Activated T-cell treated with anti-CD3 and anti-CD28 coated beads for 48 hours (primary cell): ENCODE data around the gene OR52E8.

Experiments
- DNase-seq: peaks from one replicate; pipeline ENCODE4 v3.0.0-alpha.2; 2020; ENCODE audit warnings: low read depth

The OR52E8 gene

GRCh38 chr11:5857590-5857989 lies at the start of gene OR52E8:
TSS of gene OR52E8 (minus strand) at chr11:5857690. CDS start at chr11:5857690, 0 bp downstream.
- no peak for DNase-seq

GRCh38 chr11:5899534-5899933 lies 42.0 kb upstream of the OR52E8 start:
- no peak for DNase-seq

- no peak for DNase-seq
These were observed 35.4 kb upstream of the OR52E8 start, which contains the start of gene OR52E5 for GRCh38 chr11:5892908-5893307. TSS of gene OR52E5 (plus strand) at chr11:5893208. CDS start at chr11:5900777, 7,569 bp downstream.

- no peak for DNase-seq
These were observed 33.8 kb upstream of the OR52E8 start for GRCh38 chr11:5891216-5891800.

DNA sequence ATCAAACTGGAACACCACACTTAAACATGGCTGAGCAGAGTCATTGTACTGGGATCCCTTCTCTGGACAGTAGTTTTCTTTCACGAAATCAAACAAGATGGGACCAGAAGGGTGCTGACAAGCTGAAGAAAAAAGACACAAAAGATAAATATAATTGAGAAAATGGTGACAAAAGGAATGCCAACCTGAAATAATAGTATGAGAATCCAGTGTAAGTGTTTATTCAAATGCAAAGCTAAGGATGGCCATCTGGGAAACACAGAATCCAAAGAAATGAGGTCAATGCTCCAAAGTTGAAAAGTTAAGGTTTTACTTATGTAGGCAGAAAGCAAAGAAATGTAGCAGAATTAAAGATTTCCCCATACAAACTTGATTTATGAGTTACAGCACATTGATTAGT lies 30.2 kb upstream of the OR52E8 start:
- DNase-seq, result no peak

- DNase-seq, result no peak
These were observed 29.7 kb upstream of the OR52E8 start for GRCh38 chr11:5887172-5887571.

DNA sequence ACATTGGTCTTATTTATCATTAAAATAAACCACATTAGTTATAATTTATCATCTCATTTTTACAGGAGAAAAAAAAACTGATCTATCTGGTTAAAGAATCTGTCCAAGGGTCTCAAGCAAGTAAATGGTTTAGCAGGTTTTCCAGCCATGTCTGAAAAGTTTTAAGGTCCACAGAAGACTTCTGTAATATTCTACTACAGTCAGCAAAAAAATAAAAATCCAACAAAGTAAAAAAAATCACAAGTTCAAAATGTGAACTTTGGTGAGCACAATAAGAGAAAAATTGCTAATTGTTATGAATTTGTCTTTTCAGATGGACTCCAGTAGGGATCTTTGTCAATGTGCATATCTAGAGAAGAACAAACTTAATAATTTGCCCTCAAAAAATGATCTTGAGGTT lies 24.3 kb upstream of the OR52E8 start:
- no peak for DNase-seq

- DNase-seq, result no peak
These were observed 22.8 kb upstream of the OR52E8 start, which contains the start of gene OR52E4 for GRCh38 chr11:5880329-5880728. TSS of gene OR52E4 (plus strand) at chr11:5880629. CDS start at chr11:5884293, 3,664 bp downstream.

DNA sequence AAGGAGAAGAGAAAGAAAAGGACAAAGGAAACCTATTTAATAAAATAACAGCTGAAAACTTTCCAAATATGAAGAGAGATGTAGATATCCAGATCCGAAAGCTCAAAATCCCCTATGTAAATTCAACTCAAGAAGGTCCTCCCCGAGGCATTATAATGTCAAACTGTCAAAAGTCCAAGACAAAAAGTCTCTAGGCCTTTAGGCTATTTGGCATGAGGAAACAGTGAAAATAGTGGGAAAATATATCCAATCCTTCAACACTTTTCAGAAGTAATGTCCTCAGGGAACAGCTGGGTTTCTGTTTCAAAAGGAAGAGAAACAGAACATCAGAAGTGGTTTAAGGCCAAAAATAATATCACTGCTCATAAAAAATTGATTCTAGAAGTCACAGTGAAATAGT lies 21.1 kb upstream of the OR52E8 start:
- no peak for DNase-seq

- no peak for DNase-seq
These were observed 8.3 kb upstream of the OR52E8 start for GRCh38 chr11:5865826-5866225.

- no peak for DNase-seq
These were observed 6.5 kb downstream of the OR52E8 start for GRCh38 chr11:5851002-5851401.

- DNase-seq, result no peak
These were observed 9.8 kb downstream of the OR52E8 start for GRCh38 chr11:5847711-5848110.

DNA sequence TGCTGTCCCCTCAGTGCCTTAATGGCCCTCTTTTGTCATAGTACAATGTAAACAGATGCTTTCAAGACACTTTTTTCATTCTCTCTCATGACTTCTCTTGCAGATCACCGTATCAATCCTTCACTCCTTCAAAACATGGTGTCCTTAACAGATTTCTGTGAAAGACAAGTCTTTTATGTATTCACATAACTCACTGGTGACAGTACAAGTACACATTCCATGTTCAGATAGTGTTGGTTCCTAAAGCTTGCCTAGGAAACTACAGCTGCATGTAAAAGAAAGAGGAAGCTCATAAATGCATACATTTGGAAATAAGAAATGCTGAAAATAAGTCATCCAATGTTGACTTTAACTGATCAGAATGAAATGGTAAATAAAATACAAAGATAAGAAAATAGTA lies 10.8 kb downstream of the OR52E8 start:
- no peak for DNase-seq

DNA sequence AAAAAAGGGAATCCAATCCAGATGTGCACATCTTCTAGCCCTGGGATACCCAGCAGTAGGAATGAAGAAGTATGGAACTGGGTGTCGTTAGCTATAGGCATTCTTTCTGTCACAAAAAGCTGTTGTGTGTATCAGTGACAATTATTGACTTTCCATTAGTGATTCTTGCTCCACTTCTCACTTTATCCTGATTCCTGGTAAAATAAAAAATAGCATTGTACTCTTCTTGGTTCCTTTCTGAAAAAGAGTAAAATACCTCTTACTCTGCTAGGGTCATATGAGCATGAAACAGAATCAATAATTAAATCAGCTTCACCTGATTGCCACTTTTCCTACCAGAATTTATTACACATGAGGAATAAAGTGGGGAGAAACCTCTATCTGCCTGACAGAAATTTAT lies 15.7 kb downstream of the OR52E8 start, which contains the start of gene OR52E6:
Gene OR52E6, minus strand, starts transcription at position 101 of the 400 bp plus-strand sequence. Its CDS starts 0 bp downstream, at position 101.
- no peak for DNase-seq

- DNase-seq, result no peak
These were observed 19.8 kb downstream of the OR52E8 start for GRCh38 chr11:5837695-5838094.

DNA sequence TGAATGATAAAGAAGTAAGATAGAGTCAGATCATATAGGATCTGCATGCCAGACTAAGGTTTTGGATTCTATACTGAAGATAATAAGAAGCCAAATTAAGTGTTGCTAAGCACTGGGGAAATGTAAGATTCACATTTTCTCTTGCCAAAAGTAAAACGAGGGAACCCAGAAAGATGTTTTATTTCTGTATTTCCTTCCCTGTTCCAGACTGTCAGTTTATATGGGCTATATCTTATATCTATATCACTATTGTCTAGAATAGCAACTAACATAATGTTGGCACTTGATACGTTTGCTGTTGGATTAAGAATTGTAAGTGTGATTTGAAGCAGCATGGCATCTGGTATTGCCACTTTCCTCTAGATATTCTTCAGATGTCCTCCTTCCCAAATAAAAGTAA lies 24.0 kb downstream of the OR52E8 start:
- no peak for DNase-seq

DNA sequence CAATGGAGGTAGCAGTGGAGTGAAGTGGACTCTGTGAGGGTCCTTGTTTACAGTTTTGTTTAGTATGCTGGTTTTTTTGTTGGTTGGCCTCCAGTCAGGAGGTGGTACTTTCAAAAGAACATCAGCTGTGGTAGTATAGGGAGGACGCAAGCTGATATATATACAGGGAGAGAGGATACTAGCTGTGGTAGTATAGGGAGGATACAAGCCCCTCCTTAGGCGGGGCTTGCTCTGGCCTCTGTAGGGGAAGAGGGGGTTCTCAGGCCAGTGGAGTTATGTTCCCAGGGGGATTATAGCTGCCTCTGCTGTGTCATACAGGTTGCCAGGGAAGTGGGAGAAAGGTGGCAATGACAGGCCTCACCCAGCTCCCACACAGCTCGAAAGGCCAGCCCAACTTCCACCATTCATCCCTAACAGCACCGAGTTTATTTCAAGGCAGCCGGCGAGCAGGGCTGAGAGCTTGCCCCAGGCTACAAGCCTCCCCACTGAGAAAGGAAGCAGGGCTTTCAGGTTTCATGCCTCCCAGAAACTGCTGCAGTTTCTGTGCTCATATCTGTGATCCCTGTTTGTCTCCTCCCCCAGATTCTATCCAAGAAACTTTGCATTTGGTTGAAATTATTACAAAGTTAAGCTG lies 26.2 kb downstream of the OR52E8 start:
- DNase-seq, result no peak

DNA sequence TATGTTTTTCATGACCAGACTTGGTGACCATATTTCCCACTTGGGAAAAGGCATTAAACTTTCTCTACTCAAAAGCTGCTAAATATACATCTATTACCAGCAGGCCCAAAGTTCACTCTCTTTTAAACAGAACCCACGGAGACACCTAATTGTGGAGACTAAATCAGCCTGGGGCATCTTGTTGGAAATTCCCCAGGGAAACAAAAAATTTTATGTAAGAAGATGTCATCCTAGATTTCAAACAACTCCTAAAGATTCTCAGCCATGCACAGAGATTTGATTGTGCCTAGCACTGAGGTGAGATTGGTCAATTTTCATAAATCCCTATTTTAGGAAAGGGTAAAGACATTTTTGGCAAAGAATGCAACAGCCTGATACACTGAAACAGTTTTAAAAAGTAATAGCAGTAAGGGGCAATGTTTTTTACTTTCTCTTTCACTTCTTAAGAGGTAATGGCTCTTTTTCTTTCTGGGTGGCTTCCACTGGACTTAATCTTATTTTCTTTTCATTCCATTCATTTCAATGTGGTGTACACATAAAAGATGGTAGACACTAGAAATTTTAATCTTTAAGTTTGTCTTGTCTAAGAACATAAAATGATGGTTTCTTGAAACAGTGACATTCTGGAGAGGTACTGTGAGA lies 39.1 kb downstream of the OR52E8 start:
- DNase-seq, result no peak

- no peak for DNase-seq
These were observed 42.0 kb downstream of the OR52E8 start for GRCh38 chr11:5815534-5815933.

GRCh38 chr11:5809905-5810795 lies 47.3 kb downstream of the OR52E8 start:
- DNase-seq, result no peak

GRCh38 chr11:5809122-5809519 lies 48.4 kb downstream of the OR52E8 start:
- no peak for DNase-seq

DNA sequence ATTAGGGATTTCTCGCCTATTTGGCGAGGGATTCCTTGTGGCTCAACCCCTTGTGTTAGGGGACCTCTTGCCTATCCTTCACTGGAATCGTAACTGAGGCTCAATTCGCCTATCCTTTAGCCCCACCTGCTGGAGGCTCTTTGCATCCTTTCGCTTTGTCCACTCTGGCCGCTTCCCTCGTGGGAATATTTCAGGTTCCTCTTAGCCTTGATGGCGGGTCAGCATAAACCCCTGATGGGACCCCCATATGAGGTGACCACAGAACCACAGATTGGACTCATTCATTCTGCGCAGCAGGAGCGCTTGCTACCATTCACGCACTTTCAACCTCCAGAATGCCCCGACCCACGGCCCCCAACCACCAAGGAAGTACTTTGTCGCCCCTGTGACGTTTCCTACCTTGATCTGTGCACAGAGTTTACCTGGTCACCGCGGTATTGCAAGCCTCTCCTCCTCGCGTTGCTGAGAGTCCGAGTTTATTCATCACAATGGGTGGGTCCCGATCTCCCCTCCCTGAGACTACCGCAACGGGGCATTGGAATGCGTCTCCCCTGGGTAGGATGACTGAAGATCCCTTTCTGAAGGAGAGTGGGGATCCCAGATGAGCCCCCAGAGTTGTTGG lies 48.9 kb downstream of the OR52E8 start, which contains the start of gene OR52N2:
Gene OR52N2, plus strand, starts transcription at position 425 of the 622 bp plus-strand sequence. CDS start 11,412 bp downstream, outside the sequence.
- peak; percentile 45 for DNase-seq
